Bronchial epithelial cell (primary cell): Measurements from ENCODE around the gene MKRN1. TPM values are rescaled to one million over a fixed set of nuclear protein-coding genes. Genes with fewer than 3 reads are reported as not detected.
"Not testable (repeated sequence)": the region's sequence is repeated elsewhere in the genome, so short reads cannot be mapped to it uniquely, and the experiment has no call there.

ENCODE experiments used
- DNase-seq: peaks from one replicate; pipeline ENCODE4 v3.0.0-alpha.2; 2010; ENCODE audit warnings: low read depth
- FAIRE-seq: peaks from 2 replicates; lab custom pipeline; 2011; peaks lifted over from hg19 to GRCh38; lab: Jason Lieb, UNC
- H3K27me3 ChIP-seq: 2 replicates; pipeline ENCODE4 v1.5.1; 2011; ENCODE audit warnings: low read length; ENCODE audit not compliant: control insufficient read depth, insufficient read depth
- H3K36me3 ChIP-seq: 2 replicates; pipeline ENCODE4 v1.5.1; 2011; ENCODE audit warnings: low read length; ENCODE audit not compliant: control insufficient read depth, insufficient read depth
- H3K4me3 ChIP-seq: 2 replicates; pipeline ENCODE4 v1.5.1; 2011; ENCODE audit warnings: mild to moderate bottlenecking, low read depth, low read length, control low read depth
- CTCF ChIP-seq: IDR thresholded peaks from 2 replicates; pipeline ENCODE4 v1.5.1; 2011; ENCODE audit warnings: mild to moderate bottlenecking, moderate library complexity, low read length, control low read depth, inconsistent platforms; ENCODE audit not compliant: insufficient read depth, severe bottlenecking
- total RNA-seq: library from RNA; depleted of rRNA; stranded (reverse); fragments of >200 nt; gene quantifications from 2 replicates; pipeline ENCODE4 v1.2.1, GENCODE V29; 2014

Gene MKRN1
- total RNA-seq, 1 donor from 2014 or later = 99.5 TPM

- H3K27me3 ChIP-seq = no peaks in the 10 kb centered on the region
- no peak overlapping the region for H3K4me3 ChIP-seq
- FAIRE-seq = no peak
- no peak for DNase-seq
- no peak for TF ChIP-seq CTCF
- H3K36me3 ChIP-seq = no peaks in the 10 kb centered on the region
These were observed 39.7 kb upstream of the MKRN1 start for GRCh38 chr7:140519007-140519399.

DNA sequence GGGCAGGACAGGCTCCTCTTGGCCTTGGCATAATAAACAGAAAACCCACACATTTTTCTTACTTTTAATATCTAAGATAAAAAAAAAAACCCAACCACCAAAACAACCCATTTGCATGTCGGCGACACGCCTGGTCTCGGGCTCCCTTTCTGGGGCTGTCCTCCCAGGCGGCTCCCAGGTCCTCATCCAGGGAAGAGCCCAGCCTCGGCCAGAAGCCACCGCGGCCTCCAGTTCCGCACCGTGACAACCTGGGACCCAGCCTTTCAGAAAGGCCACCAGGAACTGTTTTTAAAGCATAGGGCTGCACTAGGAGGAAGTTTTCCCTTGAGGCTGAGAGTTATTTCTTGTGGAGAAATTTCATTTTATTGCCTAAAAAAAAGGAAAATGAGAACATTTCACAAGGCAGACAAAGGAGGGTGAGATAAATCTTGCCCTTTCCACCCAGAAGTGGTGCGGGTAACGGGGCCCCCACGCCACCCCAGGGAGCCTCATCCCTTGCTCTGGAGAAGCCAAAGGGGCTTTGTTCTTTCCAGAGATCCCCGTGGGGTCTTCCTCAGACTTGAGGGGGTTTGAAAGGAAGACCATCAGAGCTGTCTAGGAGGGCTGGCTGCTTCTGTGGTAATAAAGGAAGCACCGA lies 39.2 kb upstream of the MKRN1 start:
- Histone ChIP-seq H3K36me3 (no peaks in the 10 kb centered on the region), H3K27me3 (no peaks in the 10 kb centered on the region), H3K4me3 (no peak overlapping the region)
- no peak for FAIRE-seq
- TF ChIP-seq CTCF = no peak
- no peak for DNase-seq

- Histone ChIP-seq H3K27me3 (no peaks in the 10 kb centered on the region), H3K4me3 (no peak overlapping the region), H3K36me3 (no peaks in the 10 kb centered on the region)
- peak; percentile 93 for TF ChIP-seq CTCF
- DNase-seq (peak; percentile 79), FAIRE-seq (peak; percentile 55)
These were observed 38.5 kb upstream of the MKRN1 start for GRCh38 chr7:140517546-140518369.

- no peaks in the 10 kb centered on the region for H3K27me3 ChIP-seq
- no peak for TF ChIP-seq CTCF
- H3K4me3 ChIP-seq = no peak overlapping the region
- H3K36me3 ChIP-seq = no peaks in the 10 kb centered on the region
- DNase-seq = peak; percentile 40
- no peak for FAIRE-seq
These were observed 33.2 kb upstream of the MKRN1 start for GRCh38 chr7:140512317-140513000.

DNA sequence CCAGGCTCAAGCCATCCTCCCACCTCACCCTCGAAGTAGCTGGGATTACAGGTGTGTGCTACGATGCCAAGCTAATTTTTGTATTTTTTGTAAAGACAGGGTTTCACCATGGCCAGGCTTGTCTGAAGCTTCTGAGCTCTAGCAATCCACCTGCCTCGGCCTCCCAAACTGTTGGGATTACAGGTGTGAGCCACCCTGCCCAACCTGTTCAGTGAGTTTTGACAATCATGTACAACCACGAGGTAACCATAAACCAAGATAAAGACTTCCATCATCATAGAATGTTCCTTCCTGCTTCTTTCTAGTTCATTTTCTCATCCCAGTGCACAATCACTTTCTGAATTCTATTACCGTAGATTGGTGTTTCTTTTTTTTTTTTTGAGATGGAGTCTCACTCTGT lies 30.5 kb upstream of the MKRN1 start:
- H3K36me3 ChIP-seq = no peaks in the 10 kb centered on the region
- TF ChIP-seq CTCF = no peak
- DNase-seq (peak; percentile 22), FAIRE-seq (no peak)
- H3K27me3 ChIP-seq = no peaks in the 10 kb centered on the region
- H3K4me3 ChIP-seq = no peak overlapping the region

DNA sequence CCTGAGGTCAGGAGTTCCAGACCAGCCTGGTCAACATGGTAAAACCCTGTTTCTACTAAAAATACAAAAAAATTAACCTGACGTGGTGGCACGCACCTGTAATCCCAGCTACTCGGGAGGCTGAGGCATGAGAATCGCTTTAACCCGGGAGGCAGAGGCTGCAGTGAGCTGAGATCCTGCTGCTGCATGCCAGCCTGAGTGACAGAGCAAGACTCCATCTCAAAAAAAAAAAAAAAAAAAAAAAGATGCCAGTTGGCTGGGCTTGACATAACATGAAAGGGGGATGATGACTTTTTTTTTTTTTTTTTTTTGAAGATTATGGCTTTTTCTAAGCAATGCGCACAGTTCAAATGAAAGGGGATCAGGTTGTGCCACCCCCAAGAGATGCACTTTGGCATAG lies 28.3 kb upstream of the MKRN1 start:
- not testable (repeated sequence) for H3K4me3 ChIP-seq, H3K36me3 ChIP-seq, DNase-seq, H3K27me3 ChIP-seq, FAIRE-seq
